IMR-90 (cell line): ENCODE measurements around the gene CELSR1. TPM values are rescaled to one million over a fixed set of nuclear protein-coding genes. Genes with fewer than 3 reads are reported as not detected.

Experiments used
- ATAC-seq: fragments of 200-7000 bp; cut with Tn5 transposase; 2 replicates; pipeline ENCODE4 v1.9.1; 2020; ENCODE audit warnings: low read depth, mild to moderate bottlenecking, moderate library complexity
- BruUV-seq: library from RNA; stranded (reverse); fragments of 400-500 nt; replicated peaks from 2 replicates; lab custom pipeline; 2021; lab: Mats Ljungman, UMichigan
- CTCF ChIA-PET: fragments of 300-600 bp; formaldehyde crosslinking; extraction: SDS; loops from one replicate; lab custom pipeline; 2021; ENCODE audit warnings: antibody characterized with exemption; lab: Yijun Ruan, JAX
- POLR2A ChIA-PET: fragments of 300-600 bp; sonication (Branson Sonifier 250); formaldehyde crosslinking; loops from one replicate; lab custom pipeline; 2022; ENCODE audit warnings: antibody characterized with exemption; ENCODE audit not compliant: unreplicated experiment; lab: Charles Lee
- DNase-seq: peaks from one replicate; pipeline ENCODE4 v3.0.0; 2013
- H2AFZ ChIP-seq: replicated peaks from 2 replicates; pipeline ENCODE3; 2013; ENCODE audit warnings: low read length, mild to moderate bottlenecking; ENCODE audit not compliant: poor library complexity
- H2AK5ac ChIP-seq: 2 replicates; pipeline ENCODE4 v1.6.1; 2013; ENCODE audit warnings: low read depth, low read length, inconsistent platforms
- H2AK9ac ChIP-seq: replicated peaks from 2 replicates; pipeline ENCODE3; 2013; ENCODE audit warnings: mild to moderate bottlenecking, low read depth, low read length, moderate library complexity; ENCODE audit not compliant: poor library complexity
- H2BK120ac ChIP-seq: 2 replicates; pipeline ENCODE4 v1.6.1; 2013; ENCODE audit warnings: low read depth, low read length, inconsistent platforms
- H2BK15ac ChIP-seq: 3 replicates; pipeline ENCODE4 v1.6.1; 2013; ENCODE audit warnings: low read depth, low read length, inconsistent platforms
- H2BK20ac ChIP-seq: 2 replicates; pipeline ENCODE4 v1.6.1; 2013; ENCODE audit warnings: low read depth, mild to moderate bottlenecking, inconsistent platforms, low read length, moderate library complexity
- H2BK5ac ChIP-seq: 2 replicates; pipeline ENCODE4 v1.6.1; 2013; ENCODE audit warnings: mild to moderate bottlenecking, low read depth, low read length, inconsistent platforms; ENCODE audit not compliant: poor library complexity, severe bottlenecking
- H3K14ac ChIP-seq: replicated peaks from 2 replicates; pipeline ENCODE4 v1.6.1; 2013; ENCODE audit warnings: low read depth, low read length, inconsistent platforms
- H3K18ac ChIP-seq: 2 replicates; pipeline ENCODE4 v1.6.1; 2013; ENCODE audit warnings: low read depth, low read length, control low read depth
- H3K23ac ChIP-seq: 2 replicates; pipeline ENCODE4 v1.6.1; 2013; ENCODE audit warnings: low read depth, low read length, inconsistent platforms
- H3K27ac ChIP-seq: 2 replicates; pipeline ENCODE4 v1.5.1; 2013; ENCODE audit warnings: mild to moderate bottlenecking, control low read depth, low read length; ENCODE audit not compliant: insufficient read depth
- H3K27me3 ChIP-seq: 2 replicates; pipeline ENCODE4 v1.6.1; 2013; ENCODE audit warnings: low read length; ENCODE audit not compliant: control insufficient read depth, insufficient read depth
- H3K36me3 ChIP-seq: 2 replicates; pipeline ENCODE4 v1.6.1; 2013; ENCODE audit warnings: low read length, mixed read lengths; ENCODE audit not compliant: control insufficient read depth, insufficient read depth
- H3K4ac ChIP-seq: 2 replicates; pipeline ENCODE4 v1.6.1; 2013; ENCODE audit warnings: low read depth, low read length, inconsistent platforms
- H3K4me1 ChIP-seq: 2 replicates; pipeline ENCODE4 v1.6.1; 2013; ENCODE audit warnings: low read length, mixed read lengths; ENCODE audit not compliant: control insufficient read depth, insufficient read depth
- H3K4me2 ChIP-seq: 2 replicates; pipeline ENCODE4 v1.6.1; 2013; ENCODE audit warnings: low read depth, mild to moderate bottlenecking, control low read depth, low read length, moderate library complexity
- H3K4me3 ChIP-seq: 2 replicates; pipeline ENCODE4 v1.5.1; 2013; ENCODE audit warnings: low read depth, mild to moderate bottlenecking, control low read depth, low read length, moderate library complexity; ENCODE audit not compliant: insufficient read depth
- H3K56ac ChIP-seq: 2 replicates; pipeline ENCODE4 v1.6.1; 2013; ENCODE audit warnings: low read length, inconsistent platforms; ENCODE audit not compliant: insufficient read depth; ENCODE audit errors: extremely low read depth
- H3K79me1 ChIP-seq, 2 experiments: 2 replicates each; pipeline ENCODE4 v1.6.1; 2013; ENCODE audit warnings: low read length in 2 of 2, inconsistent platforms in 1 of 2, low read depth in 1 of 2
- H3K9ac ChIP-seq: 2 replicates; pipeline ENCODE4 v1.6.1; 2013; ENCODE audit warnings: low read depth, low read length, control low read depth
- H3K9me1 ChIP-seq: 2 replicates; pipeline ENCODE4 v1.6.1; 2013; ENCODE audit warnings: low read length, inconsistent platforms; ENCODE audit not compliant: insufficient read depth
- H3K9me3 ChIP-seq: 2 replicates; pipeline ENCODE4 v1.6.1; 2013; ENCODE audit warnings: low read length; ENCODE audit not compliant: control insufficient read depth, insufficient read depth
- H4K20me1 ChIP-seq: 2 replicates; pipeline ENCODE4 v1.6.1; 2013; ENCODE audit warnings: low read length, inconsistent platforms; ENCODE audit not compliant: insufficient read depth
- H4K5ac ChIP-seq: 2 replicates; pipeline ENCODE4 v1.6.1; 2013; ENCODE audit warnings: mild to moderate bottlenecking, low read depth, low read length, control low read depth
- H4K8ac ChIP-seq, 2 experiments: 2 replicates each; pipeline ENCODE4 v1.6.1; 2013; ENCODE audit warnings: low read depth in 2 of 2, low read length in 2 of 2, control low read depth in 1 of 2, inconsistent platforms in 1 of 2
- H4K91ac ChIP-seq: 2 replicates; pipeline ENCODE4 v1.6.1; 2013; ENCODE audit warnings: low read depth, low read length, inconsistent platforms; ENCODE audit not compliant: insufficient read depth
- RFX5 ChIP-seq: IDR thresholded peaks from 2 replicates; pipeline ENCODE4 v1.8.0; 2012; ENCODE audit warnings: low read depth, mild to moderate bottlenecking, low read length, moderate library complexity
- WGBS, 2 experiments: methylation state at CpG; one replicate each; pipeline versions ENCODE4 v1.1.5 to v1.1.7; 2013; ENCODE audit warnings: missing lambda C conversion rate in 2 of 2; ENCODE audit not compliant: insufficient read length in 1 of 2; ENCODE audit errors: extremely low coverage in 2 of 2; 5-methylcytosine and 5-hydroxymethylcytosine counted together
- dilution Hi-C: fragments of 300-500 bp; cut with HindIII; formaldehyde crosslinking; loops from one replicate; pipeline ENCODE4 v1.14.3; 2018; ENCODE audit warnings: low sequenced_read_pairs; ENCODE audit not compliant: unreplicated experiment
- in situ Hi-C: fragments of 300-500 bp; cut with MboI; formaldehyde crosslinking; loops from 3 replicates; pipeline ENCODE4 v1.14.3; 2019; ENCODE audit warnings: low sequenced_read_pairs, inconsistent platforms, mixed read lengths
- intact Hi-C: fragments of 100-400 bp; cut with micrococcal nuclease; formaldehyde crosslinking; loops from 2 replicates; pipeline ENCODE4 v1.10.0; 2022
- polyA plus RNA-seq, 3 experiments: library from polyadenylated mRNA; depleted of rRNA; stranded (reverse); fragments of >200 nt; gene quantifications; 2 replicates each; pipeline ENCODE4 v1.2.3, GENCODE V29; 2012; ENCODE audit warnings: low replicate concordance in 1 of 3
- total RNA-seq: library from RNA; depleted of rRNA; stranded (reverse); fragments of >200 nt; gene quantifications from 2 replicates; pipeline ENCODE4 v1.2.3, GENCODE V29; 2012

CELSR1 gene
- total and polyA plus RNA-seq, 2 of the 4 experiments (the other 2 are of a cell fraction) = 0.36 to 0.82 TPM

DNA sequence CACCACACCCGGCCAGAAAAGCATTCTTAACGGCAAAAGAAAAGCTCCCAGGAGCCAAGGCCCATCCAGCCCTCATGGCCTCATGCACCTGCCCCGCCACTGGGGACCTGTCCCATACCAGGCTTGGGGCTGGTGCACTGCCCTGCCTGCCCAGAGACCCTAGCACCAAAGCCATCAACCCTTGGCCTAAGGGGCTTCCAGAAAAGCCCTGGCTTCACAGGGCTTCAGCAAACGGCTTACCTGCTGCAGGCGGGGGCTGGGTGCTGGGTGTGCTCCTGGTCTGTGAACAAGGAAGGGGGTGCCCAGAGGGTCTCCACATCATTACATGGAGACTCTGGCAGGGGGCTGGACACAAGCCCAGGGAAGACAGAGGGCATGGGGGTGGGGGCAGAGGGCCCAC, 89.5 kb downstream of the CELSR1 start:
- H2AFZ ChIP-seq = no peak overlapping the region
- H3K36me3 ChIP-seq = no peaks in the 10 kb centered on the region
- intact Hi-C loops = no loop called here
- ChIA-PET CTCF (no interaction called here), POLR2A (no interaction called here)
- no peaks in the 10 kb centered on the region for H3K79me1 ChIP-seq
- no peak overlapping the region for H3K56ac ChIP-seq
- dilution Hi-C loops = no loop called here
- H3K9ac ChIP-seq = no peak overlapping the region
- H3K23ac ChIP-seq = no peak overlapping the region
- H3K9me3 ChIP-seq = no peaks in the 10 kb centered on the region
- no peak for TF ChIP-seq RFX5
- H3K4me3 ChIP-seq = no peak overlapping the region
- no peak overlapping the region for H2BK120ac ChIP-seq
- H3K4ac ChIP-seq = no peak overlapping the region
- H2AK5ac ChIP-seq = no peak overlapping the region
- H3K14ac ChIP-seq = no peak overlapping the region
- no peak overlapping the region for H3K27ac ChIP-seq
- no peak overlapping the region for H3K18ac ChIP-seq
- no peak overlapping the region for H4K91ac ChIP-seq
- 80% methylated on average over 3 of the region's 5 CpGs; no CpG with 5 or more reads in 1 of the 2 experiments for WGBS, 2 experiments
- in situ Hi-C loops = no loop called here
- DNase-seq = no peak
- no peak overlapping the region for H4K5ac ChIP-seq
- no peaks in the 10 kb centered on the region for H3K4me1 ChIP-seq
- no peak overlapping the region for H3K4me2 ChIP-seq
- no peak overlapping the region for H2BK5ac ChIP-seq
- no peak overlapping the region for H2BK15ac ChIP-seq
- no peak overlapping the region for H2AK9ac ChIP-seq
- BruUV-seq = no TSS peak
- H3K9me1 ChIP-seq = no peaks in the 10 kb centered on the region
- ATAC-seq = no peak
- H3K27me3 ChIP-seq = peaks cover 54% of the 10 kb centered on the region
- no peak overlapping the region for H4K8ac ChIP-seq
- H2BK20ac ChIP-seq = no peak overlapping the region
- no peaks in the 10 kb centered on the region for H4K20me1 ChIP-seq
